Activated naive CD8-positive, alpha-beta T cell treated with anti-CD3 and anti-CD28 coated beads, Interleukin-2, amount 10 ng/mL, durations not matched to agents 7 days and 5 days (primary cell): ENCODE data around the gene KREMEN2. TPM values are rescaled to one million over a fixed set of nuclear protein-coding genes. Genes with fewer than 3 reads are reported as not detected.

ENCODE experiments used
- ATAC-seq: fragments of 150-1000 bp; cut with Tn5 transposase; one replicate; pipeline ENCODE4 v1.10.0; 2021; ENCODE audit warnings: low read depth, moderate library complexity
- POLR2A ChIA-PET: fragments of 350-600 bp; sonication (Branson Sonifier 250); formaldehyde crosslinking; loops from one replicate; lab custom pipeline; 2021; ENCODE audit warnings: antibody characterized with exemption; lab: Charles Lee
- DNase-seq: peaks from one replicate; pipeline ENCODE4 v3.0.0; 2021
- H3K27ac Mint-ChIP-seq: one replicate; pipeline ENCODE4 v1.8.0; 2022; ENCODE audit warnings: mild to moderate bottlenecking, mixed read lengths
- H3K27me3 Mint-ChIP-seq: one replicate; pipeline ENCODE4 v1.8.0; 2022; ENCODE audit warnings: mild to moderate bottlenecking, moderate library complexity, mixed read lengths
- H3K36me3 Mint-ChIP-seq: one replicate; pipeline ENCODE4 v1.8.0; 2021; ENCODE audit warnings: mild to moderate bottlenecking, mixed read lengths
- H3K4me1 Mint-ChIP-seq: one replicate; pipeline ENCODE4 v1.8.0; 2021; ENCODE audit warnings: mixed read lengths
- H3K4me3 Mint-ChIP-seq: one replicate; pipeline ENCODE4 v1.8.0; 2022; ENCODE audit warnings: mild to moderate bottlenecking, moderate library complexity, mixed read lengths
- H3K9me3 Mint-ChIP-seq: one replicate; pipeline ENCODE4 v1.8.0; 2021; ENCODE audit warnings: mixed read lengths
- total RNA-seq, 2 experiments: library from RNA; stranded (reverse); gene quantifications; one replicate each; pipeline ENCODE4 v1.2.3, GENCODE V29; 2021

KREMEN2 gene
- total RNA-seq, 2 experiments from 2014 or later, result 0.36 TPM; not detected in 1

DNA sequence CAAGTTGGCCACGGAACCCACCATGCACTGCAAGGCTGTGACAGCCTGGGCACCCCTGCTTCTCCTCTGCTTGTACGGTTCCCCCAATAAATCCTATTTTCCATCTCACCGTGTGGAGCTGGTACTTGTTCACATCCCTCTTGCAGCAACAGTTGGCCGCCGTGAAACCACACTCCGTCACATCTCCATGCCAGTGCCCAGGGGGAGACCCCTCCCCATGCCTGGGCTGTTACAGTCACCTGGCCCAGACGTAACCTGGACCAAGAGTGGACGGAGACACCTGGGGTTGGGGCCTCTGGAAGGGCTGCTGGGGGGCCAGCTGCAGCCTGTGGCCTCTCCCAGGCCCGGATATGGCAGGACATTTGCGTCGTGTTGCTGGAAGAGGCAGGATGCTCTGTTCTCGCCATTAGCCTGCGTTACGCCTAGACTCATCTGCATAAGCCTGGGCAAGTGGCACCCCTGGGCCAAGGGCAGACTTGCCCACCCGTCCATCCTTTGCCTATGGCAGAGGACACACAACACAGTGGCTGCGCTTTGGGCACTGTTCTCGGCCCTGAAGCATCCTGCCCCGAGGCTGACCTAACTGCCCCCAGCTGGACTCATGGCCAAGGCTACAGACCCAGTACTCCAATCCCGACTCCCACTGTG is 14.2 kb upstream of the KREMEN2 start:
- H3K4me3 Mint-ChIP-seq, result no peak overlapping the region
- POLR2A ChIA-PET, result no interaction called here
- H3K27ac Mint-ChIP-seq, result no peak overlapping the region
- DNase-seq (no peak), ATAC-seq (no peak)
- H3K4me1 Mint-ChIP-seq, result peaks cover 2% of the 10 kb centered on the region
- H3K9me3 Mint-ChIP-seq, result no peaks in the 10 kb centered on the region
- H3K36me3 Mint-ChIP-seq, result peaks cover 6% of the 10 kb centered on the region
- H3K27me3 Mint-ChIP-seq, result no peaks in the 10 kb centered on the region

DNA sequence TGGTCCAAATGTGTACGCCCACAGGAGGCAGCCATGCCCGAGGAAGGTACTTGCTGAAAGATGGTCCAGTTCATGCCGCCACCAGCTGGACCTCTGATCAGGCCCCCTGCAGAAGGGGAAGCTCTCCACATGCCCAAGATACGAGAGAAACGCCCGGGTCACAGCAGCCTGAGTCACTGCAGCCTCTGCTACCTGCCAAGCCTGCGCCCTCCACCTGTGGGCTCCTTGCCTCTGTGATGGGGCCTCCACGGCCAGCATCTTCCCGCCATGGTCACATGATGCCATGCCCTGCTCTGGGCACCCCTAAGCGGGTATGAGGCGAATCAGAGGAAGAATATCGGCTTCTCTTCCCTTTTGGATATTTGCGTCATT is 13.7 kb upstream of the KREMEN2 start:
- Mint-ChIP-seq H3K27ac (no peak overlapping the region), H3K4me3 (no peak overlapping the region), H3K27me3 (no peaks in the 10 kb centered on the region), H3K9me3 (no peaks in the 10 kb centered on the region), H3K36me3 (peaks cover 6% of the 10 kb centered on the region), H3K4me1 (peaks cover 2% of the 10 kb centered on the region)
- ATAC-seq (no peak), DNase-seq (no peak)
- POLR2A ChIA-PET, result no interaction called here

DNA sequence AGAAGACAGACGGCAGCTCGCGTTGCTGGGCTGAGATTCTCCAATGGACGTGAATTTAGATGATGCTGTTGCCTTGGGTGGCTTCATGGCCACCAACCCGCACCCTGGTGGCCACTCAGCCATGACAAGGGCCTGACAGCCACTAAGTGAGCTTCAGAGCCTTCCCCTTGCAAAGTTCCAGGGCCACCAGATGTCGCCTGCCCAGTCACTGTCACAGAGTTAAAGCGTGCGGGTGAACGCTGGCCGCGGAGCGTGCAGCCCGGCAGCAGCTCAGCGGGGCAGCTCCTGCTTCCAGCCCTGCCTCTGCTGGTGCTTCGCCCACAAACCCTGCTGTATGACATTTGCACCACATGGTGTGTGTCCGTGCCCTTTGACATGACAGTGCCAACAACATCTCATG is 13.3 kb upstream of the KREMEN2 start:
- no peak for DNase-seq
- Mint-ChIP-seq H3K4me3 (no peak overlapping the region), H3K27ac (no peak overlapping the region), H3K9me3 (no peaks in the 10 kb centered on the region), H3K4me1 (peaks cover 2% of the 10 kb centered on the region), H3K27me3 (no peaks in the 10 kb centered on the region), H3K36me3 (peaks cover 6% of the 10 kb centered on the region)
- no peak for ATAC-seq
- POLR2A ChIA-PET, result no interaction called here

DNA sequence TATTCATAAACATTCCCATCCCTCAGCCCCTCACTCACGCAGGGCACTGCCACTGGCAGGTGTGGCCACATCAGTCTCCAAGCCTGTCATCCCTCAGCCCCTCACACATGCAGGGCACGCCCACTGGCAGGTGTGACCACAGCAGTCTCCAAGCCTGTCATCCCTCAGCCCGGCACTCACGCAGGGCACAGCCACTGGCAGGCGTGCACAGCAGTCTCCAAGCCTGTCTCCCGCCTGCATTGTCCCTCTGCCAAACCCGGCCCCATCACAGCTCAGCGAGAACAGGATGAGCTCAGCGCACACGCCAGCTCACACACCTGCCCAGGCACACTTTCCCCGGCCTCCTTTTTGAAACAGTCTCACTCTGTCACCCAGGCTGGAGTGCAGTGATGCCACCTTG is 11.4 kb upstream of the KREMEN2 start:
- H3K4me1 Mint-ChIP-seq, result peaks cover 3% of the 10 kb centered on the region
- H3K36me3 Mint-ChIP-seq, result peaks cover 2% of the 10 kb centered on the region
- DNase-seq (no peak), ATAC-seq (no peak)
- no peaks in the 10 kb centered on the region for H3K9me3 Mint-ChIP-seq
- no peak overlapping the region for H3K4me3 Mint-ChIP-seq
- peaks cover 4% of the 10 kb centered on the region for H3K27me3 Mint-ChIP-seq
- POLR2A ChIA-PET, result interaction anchor here (0.7 to 1.3 kb wide), 2 partner anchors 18 to 903 kb away, joined by 3 read pairs; no protein-coding TSS in a partner anchor
- no peak overlapping the region for H3K27ac Mint-ChIP-seq

DNA sequence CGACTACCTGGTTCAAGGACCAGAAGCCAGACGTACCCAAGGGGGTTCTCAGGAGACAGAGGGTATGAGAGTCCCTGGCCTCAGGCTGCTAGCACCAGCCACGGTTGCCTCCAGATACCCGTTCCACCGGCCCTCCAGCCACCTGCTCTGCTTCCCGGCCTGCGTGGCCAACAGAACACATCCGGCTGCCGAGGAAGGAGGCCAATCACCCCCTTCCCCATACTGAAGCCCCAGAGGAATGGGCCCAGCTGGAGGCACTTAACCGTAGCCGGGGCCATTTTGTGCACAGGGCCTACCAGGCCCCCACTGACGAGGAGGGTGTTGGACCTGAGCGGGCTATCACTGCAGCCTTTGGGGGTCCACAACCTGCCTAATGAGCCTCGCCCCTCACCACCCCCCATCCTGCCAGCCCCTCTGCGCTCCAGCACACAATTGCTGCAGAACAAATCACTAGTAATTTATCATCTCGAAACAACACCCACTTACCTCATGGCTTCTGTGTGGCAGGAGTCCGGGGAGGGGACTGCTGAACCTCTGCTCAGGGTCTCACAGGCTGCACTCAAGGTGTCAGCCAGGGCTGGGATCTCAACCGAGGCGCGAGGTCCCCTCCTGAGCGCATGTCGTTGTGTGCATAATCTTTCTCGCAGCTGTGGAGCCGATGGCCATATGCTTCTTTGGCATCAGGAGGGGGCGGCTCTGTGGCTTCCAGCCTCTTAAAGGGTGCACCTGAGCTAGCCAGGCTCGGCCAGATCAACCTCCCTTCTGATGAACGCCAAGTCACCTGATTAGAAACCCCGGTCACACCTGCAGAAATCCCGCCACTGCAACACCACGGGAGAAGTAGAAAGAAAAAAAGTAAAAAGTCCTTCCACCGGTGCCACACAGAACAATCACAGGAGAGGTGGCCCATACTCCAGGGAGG is 10.1 kb upstream of the KREMEN2 start:
- no peak for DNase-seq

DNA sequence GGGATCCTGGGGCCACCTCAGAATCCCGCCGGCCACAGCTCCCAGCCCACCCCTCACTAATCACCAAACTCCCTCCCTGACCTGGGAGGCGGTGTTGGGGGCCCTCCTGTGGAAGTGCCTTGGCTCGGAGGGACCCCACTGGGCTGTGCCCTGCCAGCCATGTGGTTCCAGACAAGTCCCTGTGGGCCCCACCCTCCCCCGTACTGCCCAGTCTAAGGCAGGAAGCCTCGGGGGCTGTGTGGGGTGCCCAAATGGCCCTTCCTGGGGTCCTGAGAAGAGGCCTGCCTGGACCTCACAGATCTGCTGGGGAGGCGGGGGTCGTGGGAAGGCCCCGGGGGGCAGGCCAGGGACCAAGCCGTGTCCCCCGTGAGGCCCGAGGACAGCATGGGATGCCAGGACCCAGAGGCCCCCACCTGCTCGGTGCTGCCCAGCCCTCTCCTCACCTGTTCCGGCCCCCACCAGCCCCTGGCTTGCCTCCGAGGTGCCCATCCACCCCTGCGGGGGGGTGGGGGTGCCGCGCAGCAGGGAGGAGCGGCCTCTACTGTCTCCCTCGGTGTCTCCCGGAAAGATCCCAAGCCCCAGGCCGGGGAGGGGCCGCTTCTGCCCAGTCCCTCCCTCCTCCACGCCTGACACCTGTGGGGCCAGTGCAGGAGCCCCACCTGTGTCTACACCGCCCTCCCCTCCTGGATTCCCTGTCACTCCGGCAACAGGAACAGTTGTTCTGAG is 9.3 kb upstream of the KREMEN2 start:
- POLR2A ChIA-PET, result no interaction called here
- peaks cover 1% of the 10 kb centered on the region for H3K4me1 Mint-ChIP-seq
- no peak overlapping the region for H3K4me3 Mint-ChIP-seq
- ATAC-seq (no peak), DNase-seq (no peak)
- peaks cover 4% of the 10 kb centered on the region for H3K27me3 Mint-ChIP-seq
- no peak overlapping the region for H3K27ac Mint-ChIP-seq
- no peaks in the 10 kb centered on the region for H3K9me3 Mint-ChIP-seq
- H3K36me3 Mint-ChIP-seq, result no peaks in the 10 kb centered on the region

More for the DNA sequence above, 10.1 kb upstream of the KREMEN2 start:
- POLR2A ChIA-PET, result no interaction called here
- ATAC-seq, result no peak
- H3K4me1 Mint-ChIP-seq, result peaks cover 1% of the 10 kb centered on the region
- H3K27me3 Mint-ChIP-seq, result peaks cover 4% of the 10 kb centered on the region
- no peak overlapping the region for H3K4me3 Mint-ChIP-seq
- no peaks in the 10 kb centered on the region for H3K9me3 Mint-ChIP-seq
- no peaks in the 10 kb centered on the region for H3K36me3 Mint-ChIP-seq
- no peak overlapping the region for H3K27ac Mint-ChIP-seq

DNA sequence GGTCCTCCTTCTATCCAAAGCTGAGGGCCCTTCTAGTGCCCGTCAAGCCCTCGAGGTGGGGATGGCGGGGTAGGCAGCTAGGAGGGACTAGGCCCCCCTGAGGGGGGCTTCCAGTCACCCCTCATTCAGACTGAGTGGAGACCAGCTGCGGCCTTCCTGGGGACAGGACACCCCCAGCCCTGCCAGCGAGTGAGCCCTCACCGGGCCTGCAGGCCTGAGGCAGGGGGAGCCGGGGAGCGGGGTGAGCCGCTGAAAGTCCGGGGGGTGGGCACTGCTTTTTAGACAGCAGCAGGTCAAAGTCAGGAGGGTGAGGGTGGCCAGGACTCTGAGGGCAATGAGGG is 8.7 kb upstream of the KREMEN2 start:
- H3K4me1 Mint-ChIP-seq, result peaks cover 1% of the 10 kb centered on the region
- no peaks in the 10 kb centered on the region for H3K9me3 Mint-ChIP-seq
- H3K27me3 Mint-ChIP-seq, result peaks cover 5% of the 10 kb centered on the region
- no peak for DNase-seq
- POLR2A ChIA-PET, result interaction anchor here (1.2 kb wide), 1 partner anchor 9 kb away, joined by 4 read pairs; the partner anchor contains the start of gene KREMEN2
- ATAC-seq, result no peak
- no peak overlapping the region for H3K4me3 Mint-ChIP-seq
- no peak overlapping the region for H3K27ac Mint-ChIP-seq
- no peaks in the 10 kb centered on the region for H3K36me3 Mint-ChIP-seq

DNA sequence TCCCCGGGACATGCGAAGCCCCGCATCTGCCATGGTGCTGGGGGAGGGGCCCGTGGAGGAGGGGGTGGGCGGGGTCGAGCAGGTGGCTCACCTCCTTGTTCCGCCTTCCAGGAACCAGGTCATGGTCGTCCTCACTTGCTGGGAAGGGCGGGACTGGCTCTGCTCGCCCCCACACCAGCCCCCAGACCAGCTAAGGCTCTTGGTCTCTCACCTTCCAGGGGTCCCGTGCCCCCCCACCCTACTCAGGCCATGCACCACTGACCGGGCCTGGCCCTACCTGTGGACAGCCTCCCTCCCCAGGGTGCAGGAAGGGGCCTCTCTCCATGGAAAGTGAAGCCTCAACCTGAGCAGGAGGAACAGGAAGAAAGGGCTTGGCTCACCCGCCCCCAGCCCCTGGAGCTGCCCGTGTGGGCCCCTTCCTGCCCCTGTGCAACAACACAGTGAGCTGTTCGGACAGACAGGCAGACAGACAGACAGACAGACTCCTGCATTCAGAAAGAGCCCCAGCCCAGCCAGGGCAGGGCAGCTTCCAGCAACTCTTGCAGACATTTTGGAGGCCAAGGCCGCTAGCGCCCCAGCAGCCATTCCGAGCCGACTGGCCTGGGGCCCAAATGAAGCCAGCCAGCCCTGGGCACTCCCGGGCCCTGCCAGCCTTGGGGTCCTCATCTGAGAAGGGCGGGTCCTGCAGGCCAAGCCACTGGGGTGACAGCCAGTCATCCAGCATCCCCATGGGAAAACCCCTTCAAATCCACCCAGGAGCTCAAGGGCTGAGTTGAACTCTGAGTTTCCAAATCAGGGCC is 8.1 kb upstream of the KREMEN2 start:
- ATAC-seq (no peak), DNase-seq (no peak)
- Mint-ChIP-seq H3K27ac (no peak overlapping the region), H3K27me3 (peaks cover 8% of the 10 kb centered on the region), H3K4me1 (peaks cover 1% of the 10 kb centered on the region), H3K4me3 (no peak overlapping the region), H3K9me3 (no peaks in the 10 kb centered on the region), H3K36me3 (no peaks in the 10 kb centered on the region)
- POLR2A ChIA-PET, result interaction anchor here (1.2 kb wide), 1 partner anchor 9 kb away, joined by 4 read pairs; the partner anchor contains the start of gene KREMEN2

DNA sequence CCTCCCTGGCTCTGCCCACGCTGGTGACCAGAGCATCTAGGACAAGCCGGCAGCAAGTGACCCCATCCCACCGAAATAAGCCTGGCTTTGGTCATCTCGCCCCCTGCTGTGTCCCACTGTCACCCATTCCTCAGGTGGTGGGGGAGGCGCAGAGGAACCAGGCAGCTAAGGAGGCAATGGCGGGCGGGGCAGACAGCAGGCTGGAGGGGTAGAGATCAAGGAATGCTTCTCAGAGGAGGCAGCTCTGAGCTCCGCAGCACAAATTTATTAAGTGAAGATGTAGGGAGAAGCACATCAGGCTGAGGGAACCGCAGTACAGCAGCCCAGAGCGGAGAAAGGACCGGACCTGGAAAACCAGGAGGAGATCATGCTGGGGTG is 7.5 kb upstream of the KREMEN2 start:
- Mint-ChIP-seq H3K9me3 (no peaks in the 10 kb centered on the region), H3K27ac (no peak overlapping the region), H3K4me3 (no peak overlapping the region), H3K36me3 (no peaks in the 10 kb centered on the region), H3K4me1 (peaks cover 1% of the 10 kb centered on the region), H3K27me3 (peaks cover 8% of the 10 kb centered on the region)
- DNase-seq, result no peak
- no peak for ATAC-seq
- POLR2A ChIA-PET, result interaction anchor here (1.2 kb wide), 1 partner anchor 8 kb away, joined by 4 read pairs; the partner anchor contains the start of gene KREMEN2

DNA sequence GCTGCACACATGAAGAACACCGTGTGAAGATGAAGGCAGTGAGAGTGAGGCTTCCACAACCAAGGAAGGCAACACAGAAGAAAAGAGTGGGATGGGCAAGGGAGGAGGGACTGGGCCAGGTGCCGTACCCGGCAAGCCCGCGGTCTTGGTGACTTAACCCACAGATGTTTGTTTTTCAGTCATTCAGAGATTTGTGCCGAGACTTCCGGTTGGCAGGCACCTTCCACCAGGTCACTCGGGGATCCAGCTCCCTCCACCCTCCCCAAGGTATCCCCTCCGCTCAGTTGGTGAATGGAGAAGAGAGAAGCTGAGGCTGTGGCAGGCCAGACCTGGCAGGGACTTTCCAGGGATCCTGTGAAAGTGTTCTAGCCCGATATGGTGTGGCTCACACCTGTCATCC is 4.9 kb upstream of the KREMEN2 start:
- Mint-ChIP-seq H3K27ac (no peak overlapping the region), H3K4me1 (peaks cover 7% of the 10 kb centered on the region), H3K4me3 (no peak overlapping the region), H3K27me3 (peaks cover 27% of the 10 kb centered on the region), H3K36me3 (no peaks in the 10 kb centered on the region), H3K9me3 (no peaks in the 10 kb centered on the region)
- POLR2A ChIA-PET, result interaction anchor here (0.6 kb wide), 3 partner anchors 11 to 47 kb away, joined by 3 to 4 read pairs (median 3); no protein-coding TSS in a partner anchor
- ATAC-seq, result no peak
- no peak for DNase-seq

DNA sequence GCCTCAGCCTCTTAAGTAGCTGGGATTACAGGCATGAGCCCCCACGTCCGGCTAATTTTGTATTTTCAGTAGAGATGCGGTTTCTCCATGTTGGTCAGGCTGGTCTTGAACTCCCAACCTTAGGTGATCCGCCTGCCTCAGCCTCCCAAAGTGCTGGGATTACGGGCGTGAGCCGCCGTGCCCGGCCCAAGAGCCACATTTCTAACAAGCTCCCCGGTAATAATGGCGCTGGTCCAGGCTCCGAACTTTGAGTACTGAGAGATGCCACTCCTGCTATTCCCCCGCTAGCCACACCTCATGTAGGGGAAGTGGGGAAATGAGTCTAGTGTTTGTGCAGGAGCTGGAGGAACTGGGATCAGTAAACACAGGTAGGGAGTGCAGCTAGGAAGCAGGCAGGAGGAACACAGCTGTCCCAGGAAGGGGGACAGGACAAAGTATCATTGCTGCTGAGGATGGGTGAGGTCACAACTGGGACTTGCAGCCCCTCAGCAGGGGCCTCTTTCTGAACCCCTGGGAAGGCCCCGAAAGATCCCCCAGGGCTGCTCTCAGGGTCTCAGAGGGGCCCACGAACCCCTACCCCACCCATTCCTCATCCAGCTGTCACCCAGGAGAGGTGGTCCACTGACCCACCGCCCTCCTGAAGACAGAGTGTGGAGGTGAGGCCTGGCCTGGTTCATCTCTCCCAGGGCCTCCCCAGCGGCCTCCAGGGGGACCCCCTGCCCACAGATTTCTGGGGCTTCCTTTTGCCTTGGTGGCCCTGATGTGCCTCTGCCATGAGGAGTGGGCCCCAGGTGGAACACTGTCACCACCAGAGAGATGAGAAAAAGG is 3.7 kb upstream of the KREMEN2 start:
- no peak overlapping the region for H3K4me3 Mint-ChIP-seq
- H3K4me1 Mint-ChIP-seq, result peaks cover 11% of the 10 kb centered on the region
- ATAC-seq (no peak), DNase-seq (no peak)
- peaks cover 33% of the 10 kb centered on the region for H3K27me3 Mint-ChIP-seq
- H3K36me3 Mint-ChIP-seq, result no peaks in the 10 kb centered on the region
- H3K9me3 Mint-ChIP-seq, result no peaks in the 10 kb centered on the region
- POLR2A ChIA-PET, result interaction anchor here (1.3 kb wide), 1 partner anchor 9 kb away, joined by 3 read pairs; no protein-coding TSS in a partner anchor
- H3K27ac Mint-ChIP-seq, result no peak overlapping the region
